GM10847 (cell line): ENCODE data around the gene IGFLR1.

Experiments used
- POLR2A ChIP-seq: IDR thresholded peaks from 2 replicates; pipeline ENCODE4 v1.6.1; 2011; ENCODE audit not compliant: insufficient read length; ENCODE audit errors: extremely low read depth

Gene IGFLR1

DNA sequence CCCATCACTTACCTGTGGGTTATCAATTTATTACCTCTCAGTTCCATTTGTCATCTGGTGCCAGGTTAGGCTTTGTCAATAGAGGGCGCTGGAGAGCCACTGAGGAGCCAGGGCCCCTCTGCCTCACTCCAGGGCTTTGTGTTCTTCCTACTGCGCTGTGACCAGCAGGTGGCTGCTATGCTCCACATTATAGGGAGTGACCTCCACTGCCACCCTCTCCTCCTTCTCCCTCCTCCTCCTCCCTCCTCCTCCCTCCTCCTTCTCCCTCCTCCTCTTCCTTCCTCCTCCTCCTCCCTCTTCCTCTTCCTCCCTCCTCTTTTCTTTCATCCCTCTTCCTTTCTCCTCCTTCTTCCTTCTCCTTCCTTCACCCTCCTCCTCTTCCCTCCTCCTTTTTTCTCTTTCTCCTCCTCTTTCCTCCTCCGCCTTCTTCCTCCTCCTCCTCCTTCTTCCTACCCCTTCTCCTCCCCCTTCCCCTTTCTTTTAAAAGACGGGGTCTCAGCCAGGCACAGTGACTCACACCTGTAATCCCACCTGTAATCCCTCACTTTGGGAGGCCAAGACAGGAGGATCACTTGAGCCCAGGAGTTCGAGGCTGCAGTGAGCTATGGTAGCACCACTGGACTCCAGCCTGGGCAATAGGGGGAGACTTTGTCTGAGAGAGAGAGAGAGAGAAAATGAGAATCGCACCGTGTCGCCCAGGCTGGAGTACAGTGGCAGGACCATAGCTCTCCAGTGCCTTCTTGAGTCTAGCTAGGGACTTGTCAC lies 48.2 kb downstream of the IGFLR1 start:
- no peak for TF ChIP-seq POLR2A

DNA sequence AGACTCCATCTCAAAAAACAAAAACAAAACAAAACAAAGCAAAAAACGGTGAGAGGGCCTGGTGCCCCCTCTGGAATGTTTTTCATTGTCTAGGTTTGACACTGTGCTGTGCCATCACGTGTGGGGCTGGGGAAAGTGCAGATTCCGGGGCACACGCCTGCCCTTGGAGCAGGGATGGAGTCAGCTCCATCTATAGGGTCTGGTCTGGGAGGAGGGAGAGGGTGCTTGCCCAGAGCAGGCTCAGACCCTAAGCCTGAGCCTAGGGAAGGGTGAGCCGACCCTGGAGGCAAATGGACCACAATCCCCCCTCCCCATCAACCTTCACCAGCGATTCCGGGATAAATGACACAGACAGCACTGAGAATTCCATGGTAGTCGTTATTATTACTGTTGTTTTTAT lies 48.8 kb downstream of the IGFLR1 start:
- TF ChIP-seq POLR2A, result no peak

DNA sequence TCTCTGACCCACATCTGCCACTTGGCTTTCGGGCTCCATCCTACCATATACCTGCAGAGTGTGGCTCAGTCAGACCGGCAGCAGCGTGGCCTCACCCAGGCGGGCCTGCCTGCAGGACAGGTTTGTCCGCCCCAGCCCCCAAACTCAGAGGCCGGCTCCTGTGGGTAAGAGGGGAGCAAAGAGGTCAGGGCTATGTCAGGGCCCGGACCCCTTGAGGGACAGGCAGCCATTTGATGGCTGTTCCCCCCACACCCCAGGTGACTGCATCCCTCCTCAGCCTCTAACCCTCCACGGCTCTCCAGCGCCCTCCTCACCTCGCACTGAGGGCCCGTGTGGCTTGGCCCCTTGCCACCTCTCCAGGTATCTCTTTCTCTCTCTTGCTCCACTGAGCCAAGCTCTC lies 50.2 kb downstream of the IGFLR1 start:
- TF ChIP-seq POLR2A, result no peak

DNA sequence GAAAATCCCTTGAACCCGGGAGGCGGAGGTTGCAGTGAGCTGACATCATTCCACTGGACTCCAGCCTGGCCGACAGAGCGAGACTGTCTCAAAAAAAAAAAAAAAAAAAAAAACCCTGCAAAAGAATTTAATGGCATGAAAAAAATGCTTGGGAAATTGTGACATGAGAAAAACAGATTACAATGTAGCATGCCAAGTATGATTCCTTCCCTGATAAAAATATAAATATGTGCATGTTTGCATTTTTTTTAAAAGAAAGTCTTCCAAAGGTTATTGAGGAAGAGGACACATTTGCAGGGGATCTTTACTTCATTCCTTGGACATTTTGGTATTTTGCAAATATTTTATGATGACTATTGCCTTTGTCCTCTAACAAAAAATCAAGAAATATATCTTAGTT lies 52.4 kb downstream of the IGFLR1 start:
- TF ChIP-seq POLR2A, result no peak
